Large intestine (tissue), 12 donors: ENCODE data around the gene RDH5. TPM values are rescaled to one million over a fixed set of nuclear protein-coding genes. Genes with fewer than 3 reads are reported as not detected.

Experiments
- DNase-seq, 2 donors: peaks; one replicate each; pipeline versions ENCODE4 v3.0.0 to v3.0.0-alpha.2; 2013
- H3K27ac ChIP-seq: one replicate; pipeline ENCODE4 v1.5.1; 2013; ENCODE audit warnings: low read length
- H3K27me3 ChIP-seq: 2 replicates; pipeline ENCODE4 v1.6.1; 2013; ENCODE audit warnings: low read length; ENCODE audit not compliant: control insufficient read depth, insufficient read depth
- H3K36me3 ChIP-seq: 2 replicates; pipeline ENCODE4 v1.6.1; 2013; ENCODE audit warnings: low read length; ENCODE audit not compliant: control insufficient read depth, insufficient read depth
- H3K4me1 ChIP-seq: one replicate; pipeline ENCODE4 v1.6.1; 2013; ENCODE audit warnings: low read length; ENCODE audit not compliant: control insufficient read depth, insufficient read depth
- H3K4me3 ChIP-seq: one replicate; pipeline ENCODE4 v1.5.1; 2013; ENCODE audit warnings: low read length
- H3K9me3 ChIP-seq: one replicate; pipeline ENCODE4 v1.6.1; 2013; ENCODE audit warnings: mild to moderate bottlenecking, low read depth, low read length, moderate library complexity; ENCODE audit not compliant: control insufficient read depth
- WGBS: methylation state at CpG from one replicate; pipeline ENCODE4 v1.1.5; 2013; ENCODE audit warnings: low lambda C conversion rate; ENCODE audit not compliant: insufficient coverage; 5-methylcytosine and 5-hydroxymethylcytosine counted together
- long read RNA-seq, 11 donors: transcript quantifications; one replicate each; lab custom pipeline, GENCODE V29; 2026
- polyA plus RNA-seq: library from polyadenylated mRNA; unstranded; fragments of 120-200 nt; gene quantifications from one replicate; pipeline ENCODE4 v1.2.1, GENCODE V29; 2013

RDH5 gene, protein sequence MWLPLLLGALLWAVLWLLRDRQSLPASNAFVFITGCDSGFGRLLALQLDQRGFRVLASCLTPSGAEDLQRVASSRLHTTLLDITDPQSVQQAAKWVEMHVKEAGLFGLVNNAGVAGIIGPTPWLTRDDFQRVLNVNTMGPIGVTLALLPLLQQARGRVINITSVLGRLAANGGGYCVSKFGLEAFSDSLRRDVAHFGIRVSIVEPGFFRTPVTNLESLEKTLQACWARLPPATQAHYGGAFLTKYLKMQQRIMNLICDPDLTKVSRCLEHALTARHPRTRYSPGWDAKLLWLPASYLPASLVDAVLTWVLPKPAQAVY
- 56.7 TPM for polyA plus RNA-seq
- long read RNA-seq, donor 1, transcript RDH5-201 (5 exons, 1,269 nt): major isoform, 5 of 19 reads
- long read RNA-seq, donor 1, partial matches to known transcripts: 7 of 19 reads
- long read RNA-seq, donor 1, other reads (novel, unspliced or antisense): 0 of 19 reads
- long read RNA-seq, donor 2, transcript RDH5-208 (2 exons, 976 nt): major isoform, 9 of 3,105 reads
- long read RNA-seq, donor 2, transcript RDH5-201 (5 exons, 1,269 nt): minor isoform, 8 of 3,105 reads
- long read RNA-seq, donor 2, partial matches to known transcripts: 3,033 of 3,105 reads
- long read RNA-seq, donor 2, other reads (novel, unspliced or antisense): 43 of 3,105 reads
- long read RNA-seq, donor 3: 0 reads
- long read RNA-seq, donor 4, partial matches to known transcripts: 196 of 206 reads
- long read RNA-seq, donor 4, other reads (novel, unspliced or antisense): 0 of 206 reads
- long read RNA-seq, donor 5, transcript RDH5-208 (2 exons, 976 nt): minor isoform, 5 of 708 reads
- long read RNA-seq, donor 5, transcript RDH5-202 (5 exons, 1,054 nt): major isoform, 6 of 708 reads
- long read RNA-seq, donor 5, partial matches to known transcripts: 687 of 708 reads
- long read RNA-seq, donor 5, other reads (novel, unspliced or antisense): 7 of 708 reads
- long read RNA-seq, donor 6, transcript RDH5-201 (5 exons, 1,269 nt): major isoform, 10 of 28 reads
- long read RNA-seq, donor 6, partial matches to known transcripts: 5 of 28 reads
- long read RNA-seq, donor 6, other reads (novel, unspliced or antisense): 0 of 28 reads
- long read RNA-seq, donor 7, partial matches to known transcripts: 0 of 6 reads
- long read RNA-seq, donor 7, other reads (novel, unspliced or antisense): 0 of 6 reads
- long read RNA-seq, donor 8, transcript RDH5-208 (2 exons, 976 nt): major isoform, 10 of 2,404 reads
- long read RNA-seq, donor 8, transcript RDH5-204 (5 exons, 1,259 nt): minor isoform, 5 of 2,404 reads
- long read RNA-seq, donor 8, transcript RDH5-202 (5 exons, 1,054 nt): minor isoform, 9 of 2,404 reads
- long read RNA-seq, donor 8, partial matches to known transcripts: 2,321 of 2,404 reads
- long read RNA-seq, donor 8, other reads (novel, unspliced or antisense): 54 of 2,404 reads
- long read RNA-seq, donor 9, transcript RDH5-202 (5 exons, 1,054 nt): minor isoform, 10 of 1,685 reads
- long read RNA-seq, donor 9, transcript RDH5-201 (5 exons, 1,269 nt): major isoform, 11 of 1,685 reads
- long read RNA-seq, donor 9, transcript RDH5-208 (2 exons, 976 nt): minor isoform, 6 of 1,685 reads
- long read RNA-seq, donor 9, partial matches to known transcripts: 1,613 of 1,685 reads
- long read RNA-seq, donor 9, other reads (novel, unspliced or antisense): 38 of 1,685 reads
- long read RNA-seq, donor 10, transcript RDH5-201 (5 exons, 1,269 nt): minor isoform, 5 of 2,112 reads
- long read RNA-seq, donor 10, transcript RDH5-202 (5 exons, 1,054 nt): major isoform, 11 of 2,112 reads
- long read RNA-seq, donor 10, transcript RDH5-208 (2 exons, 976 nt): minor isoform, 7 of 2,112 reads
- long read RNA-seq, donor 10, partial matches to known transcripts: 2,019 of 2,112 reads
- long read RNA-seq, donor 10, other reads (novel, unspliced or antisense): 63 of 2,112 reads
- long read RNA-seq, donor 11, transcript RDH5-201 (5 exons, 1,269 nt): major isoform, 5 of 1,415 reads
- long read RNA-seq, donor 11, partial matches to known transcripts: 1,361 of 1,415 reads
- long read RNA-seq, donor 11, other reads (novel, unspliced or antisense): 35 of 1,415 reads

DNA sequence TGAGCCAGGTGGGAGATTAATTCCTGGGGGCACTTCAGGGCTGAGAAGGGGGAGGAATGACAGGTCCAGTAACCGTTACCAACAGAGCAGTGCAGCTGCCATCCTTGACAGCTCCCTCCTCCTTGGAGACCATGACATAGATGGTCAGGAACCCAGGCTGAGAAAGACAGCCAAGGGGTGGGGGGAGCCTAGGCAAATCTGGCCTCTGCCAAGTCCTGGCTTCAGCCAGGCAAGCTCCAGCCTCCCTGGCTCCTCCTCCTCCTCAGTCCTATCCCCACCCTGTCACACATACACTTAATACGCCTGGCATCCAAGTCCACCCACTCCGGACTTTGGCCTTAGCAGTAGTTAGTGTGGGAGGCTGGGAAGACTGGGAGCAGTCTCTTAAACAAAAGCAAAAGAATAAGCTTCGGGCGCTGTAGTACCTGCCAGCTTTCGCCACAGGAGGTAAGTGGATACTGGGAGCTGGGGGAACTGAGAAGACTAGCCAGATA, at the start of gene RDH5:
TSS of gene RDH5 (plus strand) at position 323 of the 494 bp plus-strand sequence. CDS start 792 bp downstream, outside the sequence.
- H3K4me3 ChIP-seq: peak within 1 kb of the TSS; percentile 42
- peak; percentile 95 to 98 for DNase-seq
- no CpG with 5 or more reads among the region's 6 CpGs for WGBS

GRCh38 chr12:55671746-55672145, 48.4 kb upstream of the RDH5 start:
- WGBS: no CpG with 5 or more reads among the region's 4 CpGs
- H3K27ac ChIP-seq: peak overlapping the region; percentile 19
- no peaks in the 10 kb centered on the region for H3K36me3 ChIP-seq
- H3K4me1 ChIP-seq: peaks cover 12% of the 10 kb centered on the region
- peak in 1 of 2 donors; percentile 51 for DNase-seq
- no peaks in the 10 kb centered on the region for H3K9me3 ChIP-seq
- H3K4me3 ChIP-seq: no peak overlapping the region
- H3K27me3 ChIP-seq: no peaks in the 10 kb centered on the region

More for the DNA sequence above, at the start of gene RDH5:
- Histone ChIP-seq H3K4me1 (peaks cover 71% of the 10 kb centered on the region), H3K27me3 (no peaks in the 10 kb centered on the region), H3K27ac (peak within 1 kb of the TSS; percentile 96), H3K36me3 (peaks cover 37% of the 10 kb centered on the region), H3K9me3 (no peaks in the 10 kb centered on the region)

GRCh38 chr12:55673638-55674037, 46.6 kb upstream of the RDH5 start:
- Histone ChIP-seq H3K4me3 (no peak overlapping the region), H3K36me3 (no peaks in the 10 kb centered on the region), H3K27ac (no peak overlapping the region), H3K4me1 (peaks cover 12% of the 10 kb centered on the region), H3K27me3 (no peaks in the 10 kb centered on the region), H3K9me3 (no peaks in the 10 kb centered on the region)
- DNase-seq: no peak

- no peak overlapping the region for H3K27ac ChIP-seq
- peaks cover 5% of the 10 kb centered on the region for H3K4me1 ChIP-seq
- H3K9me3 ChIP-seq: no peaks in the 10 kb centered on the region
- no peak overlapping the region for H3K4me3 ChIP-seq
- no peaks in the 10 kb centered on the region for H3K27me3 ChIP-seq
- 40% methylated on average over 1 of the region's 8 CpGs for WGBS
- no peaks in the 10 kb centered on the region for H3K36me3 ChIP-seq
- DNase-seq: no peak
These were observed 44.5 kb upstream of the RDH5 start for GRCh38 chr12:55675666-55676065.

DNA sequence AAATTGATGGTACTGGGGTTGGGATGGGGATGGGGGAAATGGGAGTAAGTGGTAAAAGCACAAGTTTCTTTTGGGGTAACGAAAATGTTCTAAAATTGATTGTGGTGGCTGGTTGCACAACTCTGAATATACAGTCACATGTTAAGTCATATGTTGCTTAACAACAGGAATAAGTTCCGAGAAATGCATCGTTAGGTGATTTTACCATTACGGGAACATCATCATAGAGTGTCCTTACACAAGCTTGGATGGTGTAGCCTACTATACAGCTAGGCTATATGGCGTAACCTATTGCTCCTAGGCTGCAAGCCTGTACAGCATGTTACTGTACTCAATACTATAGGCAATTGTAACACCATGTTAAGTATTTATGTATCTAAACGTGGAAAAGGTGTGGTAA, 43.5 kb upstream of the RDH5 start:
- Histone ChIP-seq H3K4me3 (no peak overlapping the region), H3K27me3 (no peaks in the 10 kb centered on the region), H3K4me1 (peaks cover 8% of the 10 kb centered on the region), H3K27ac (no peak overlapping the region), H3K9me3 (no peaks in the 10 kb centered on the region), H3K36me3 (no peaks in the 10 kb centered on the region)
- DNase-seq: peak in 1 of 2 donors; percentile 34
- no CpG with 5 or more reads among the region's 6 CpGs for WGBS

DNA sequence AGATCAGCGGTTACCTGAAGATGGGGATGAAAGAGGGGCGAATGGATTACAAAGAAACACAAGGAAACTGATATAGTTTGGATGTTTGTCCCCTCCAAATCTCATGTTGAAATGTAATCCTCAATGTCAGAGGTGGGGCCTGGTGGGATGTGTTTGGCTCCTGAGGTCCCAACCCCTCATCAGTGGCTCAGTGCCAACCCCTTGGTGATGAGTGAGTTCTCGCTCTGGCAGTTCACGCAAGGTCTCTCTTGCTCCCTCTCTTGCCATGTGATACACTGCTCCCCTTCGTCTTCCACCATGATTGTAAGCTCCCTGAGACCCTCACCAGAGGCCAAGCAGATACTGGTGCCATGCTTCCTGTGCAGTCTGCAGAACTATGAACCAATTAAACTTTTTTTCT, 40.5 kb upstream of the RDH5 start:
- WGBS: 90% methylated on average over 2 of the region's 5 CpGs
- no peak for DNase-seq
- Histone ChIP-seq H3K27me3 (no peaks in the 10 kb centered on the region), H3K9me3 (no peaks in the 10 kb centered on the region), H3K4me3 (no peak overlapping the region), H3K4me1 (peaks cover 15% of the 10 kb centered on the region), H3K36me3 (peaks cover 8% of the 10 kb centered on the region), H3K27ac (no peak overlapping the region)

- Histone ChIP-seq H3K9me3 (no peaks in the 10 kb centered on the region), H3K4me3 (peak overlapping the region; percentile 96), H3K4me1 (peaks cover 15% of the 10 kb centered on the region), H3K36me3 (peaks cover 20% of the 10 kb centered on the region), H3K27me3 (no peaks in the 10 kb centered on the region), H3K27ac (peak overlapping the region; percentile 91)
- WGBS: no CpG with 5 or more reads among the region's 17 CpGs
- peak; percentile 92 to 96 for DNase-seq
These were observed 38.8 kb upstream of the RDH5 start for GRCh38 chr12:55681142-55682077.

DNA sequence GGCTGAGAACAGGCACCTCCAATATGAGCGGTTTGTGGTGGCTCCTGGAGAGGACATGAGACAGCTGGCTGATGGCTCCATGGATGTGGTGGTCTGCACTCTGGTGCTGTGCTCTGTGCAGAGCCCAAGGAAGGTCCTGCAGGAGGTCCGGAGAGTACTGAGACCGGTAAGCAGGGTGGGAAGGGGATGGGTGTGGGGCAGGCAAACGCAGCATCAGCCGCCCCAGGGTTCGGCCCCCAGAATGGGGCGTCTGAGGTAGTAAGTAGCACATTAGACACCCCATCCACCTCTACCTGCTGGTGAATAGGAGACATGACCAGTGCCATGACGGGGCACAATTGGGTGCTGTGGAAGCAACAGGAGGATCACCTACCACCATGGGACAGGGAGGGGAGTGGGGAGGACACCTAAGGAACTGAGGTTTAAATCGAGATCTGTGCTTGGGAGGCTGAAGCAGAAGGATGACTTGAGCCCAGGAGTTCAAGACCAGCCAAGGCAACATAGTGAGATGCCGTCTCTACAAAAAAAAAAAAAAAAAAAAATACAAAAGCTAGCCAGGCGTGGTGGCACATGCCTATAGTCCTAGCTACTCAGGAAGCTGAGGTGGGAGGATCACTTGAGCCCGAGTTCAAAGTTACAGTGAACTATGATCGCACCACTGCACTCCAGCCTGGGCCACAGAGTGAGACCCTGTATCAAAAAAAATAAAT, 38.0 kb upstream of the RDH5 start:
- Histone ChIP-seq H3K4me3 (peak overlapping the region; percentile 96), H3K9me3 (no peaks in the 10 kb centered on the region), H3K27ac (peak overlapping the region; percentile 91), H3K27me3 (no peaks in the 10 kb centered on the region), H3K36me3 (peaks cover 25% of the 10 kb centered on the region), H3K4me1 (peaks cover 15% of the 10 kb centered on the region)
- peak in 1 of 2 donors; percentile 53 for DNase-seq
- no CpG with 5 or more reads among the region's 13 CpGs for WGBS
